NOMO-1 treated with dmso at 0.1 percent for 144 hours (cell line): ENCODE data around the gene GADD45GIP1.
"Not testable (repeated sequence)": the region's sequence is repeated elsewhere in the genome, so short reads cannot be mapped to it uniquely, and the experiment has no call there.

ENCODE experiments used
- DNase-seq: peaks from one replicate; lab custom pipeline; 2025; ENCODE audit not compliant: unreplicated experiment; lab: John Stamatoyannopoulos, UW

The GADD45GIP1 gene

GRCh38 chr19:12990431-12990830 is 33.4 kb upstream of the GADD45GIP1 start:
- no peak for DNase-seq

GRCh38 chr19:12987781-12988180 is 30.8 kb upstream of the GADD45GIP1 start:
- DNase-seq: no peak

GRCh38 chr19:12987190-12987589 is 30.2 kb upstream of the GADD45GIP1 start:
- no peak for DNase-seq

GRCh38 chr19:12986726-12987125 is 29.7 kb upstream of the GADD45GIP1 start:
- DNase-seq: no peak

- DNase-seq: no peak
Observed at GRCh38 chr19:12985049-12985776, 28.2 kb upstream of the GADD45GIP1 start.

- no peak for DNase-seq
Observed at GRCh38 chr19:12984683-12985048, 27.6 kb upstream of the GADD45GIP1 start.

GRCh38 chr19:12984143-12984627 is 27.2 kb upstream of the GADD45GIP1 start:
- DNase-seq: no peak

GRCh38 chr19:12983542-12984142 is 26.6 kb upstream of the GADD45GIP1 start:
- peak; percentile 48 for DNase-seq

- no peak for DNase-seq
Observed at GRCh38 chr19:12983091-12983490, 26.1 kb upstream of the GADD45GIP1 start.

GRCh38 chr19:12982648-12983047 is 25.6 kb upstream of the GADD45GIP1 start:
- no peak for DNase-seq

GRCh38 chr19:12979974-12980373 is 23.0 kb upstream of the GADD45GIP1 start:
- no peak for DNase-seq

- not testable (repeated sequence) for DNase-seq
Observed at GRCh38 chr19:12976109-12976508, 19.1 kb upstream of the GADD45GIP1 start.

GRCh38 chr19:12975221-12975741 is 18.3 kb upstream of the GADD45GIP1 start:
- DNase-seq: no peak

- no peak for DNase-seq
Observed at GRCh38 chr19:12974301-12975220, 17.5 kb upstream of the GADD45GIP1 start.

GRCh38 chr19:12973236-12973635 is 16.2 kb upstream of the GADD45GIP1 start:
- DNase-seq: no peak

GRCh38 chr19:12970070-12970820 is 13.2 kb upstream of the GADD45GIP1 start:
- no peak for DNase-seq

GRCh38 chr19:12969292-12969988 is 12.4 kb upstream of the GADD45GIP1 start, which contains the start of gene DAND5:
DAND5 (plus strand) TSS chr19:12969576; CDS start chr19:12969661, 85 bp downstream.
- DNase-seq: no peak

- DNase-seq: no peak
Observed at GRCh38 chr19:12967907-12968306, 10.9 kb upstream of the GADD45GIP1 start.

- no peak for DNase-seq
Observed at GRCh38 chr19:12965812-12966135, 8.8 kb upstream of the GADD45GIP1 start.
